KOPT-K1 (cell line): ENCODE measurements around the gene CST2.
A peak's percentile ranks its signal among the peaks of the same experiment; 100 is the strongest.
"Not testable (repeated sequence)": the region's sequence is repeated elsewhere in the genome, so short reads cannot be mapped to it uniquely, and the experiment has no call there.

Experiments used
- H3K27ac ChIP-seq: fragments of 200-600 bp; sonication (generic); 2 replicates; pipeline ENCODE4 v1.5.1; 2016; ENCODE audit warnings: antibody characterized with exemption, mild to moderate bottlenecking, low read depth, low read length; ENCODE audit not compliant: poor library complexity, severe bottlenecking
- H3K36me3 ChIP-seq: fragments of 200-600 bp; sonication (generic); 2 replicates; pipeline ENCODE4 v1.5.1; 2017; ENCODE audit warnings: antibody characterized with exemption, mild to moderate bottlenecking, low read length, moderate library complexity; ENCODE audit not compliant: insufficient read depth
- H3K9me3 ChIP-seq: fragments of 200-600 bp; sonication (generic); 2 replicates; pipeline ENCODE4 v1.5.1; 2017; ENCODE audit warnings: antibody characterized with exemption, low read length, mild to moderate bottlenecking; ENCODE audit not compliant: insufficient read depth, poor library complexity, severe bottlenecking

The CST2 gene

DNA sequence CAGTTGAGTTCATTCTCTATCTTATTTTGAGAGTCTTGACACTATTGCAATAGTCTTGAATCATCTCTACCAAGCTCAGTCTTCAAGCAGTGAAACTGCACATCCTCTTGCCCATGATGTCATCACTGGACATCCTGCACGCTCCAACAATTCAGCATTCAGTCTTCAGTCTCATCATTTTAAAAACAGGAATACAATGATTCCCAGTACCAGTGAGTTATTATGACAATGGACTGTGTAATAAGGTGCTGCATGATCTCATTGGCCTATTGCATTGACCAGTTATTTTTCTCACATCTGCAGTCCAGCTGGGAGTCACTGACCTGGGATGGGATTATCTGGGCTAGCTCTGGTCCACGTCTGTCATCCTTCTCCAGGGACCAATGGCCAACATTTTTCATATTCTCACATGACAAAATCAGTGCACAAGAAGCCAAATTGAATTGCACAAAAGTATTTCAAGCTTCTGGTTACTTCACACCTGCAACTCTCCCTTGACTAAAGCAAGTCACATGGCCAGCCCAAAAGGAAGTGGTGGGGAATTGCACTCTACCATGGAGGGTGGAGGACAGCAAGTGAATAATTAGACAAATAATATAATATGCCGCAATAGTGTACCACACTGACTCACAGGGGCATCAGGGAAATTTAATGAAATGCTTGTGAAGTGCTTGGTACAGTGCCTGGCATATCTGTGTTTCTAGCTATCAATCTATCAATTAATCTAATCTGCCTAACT lies 6.4 kb upstream of the CST2 start:
- no peak overlapping the region for H3K27ac ChIP-seq
- no peaks in the 10 kb centered on the region for H3K36me3 ChIP-seq
- H3K9me3 ChIP-seq = no peaks in the 10 kb centered on the region

- not testable (repeated sequence) for H3K9me3 ChIP-seq, H3K27ac ChIP-seq, H3K36me3 ChIP-seq
Measured at GRCh38 chr20:23831961-23832360, 5.4 kb upstream of the CST2 start.

GRCh38 chr20:23823621-23824324 lies 2.8 kb downstream of the CST2 start:
- no peaks in the 10 kb centered on the region for H3K9me3 ChIP-seq
- H3K27ac ChIP-seq = peak overlapping the region; percentile 41
- no peaks in the 10 kb centered on the region for H3K36me3 ChIP-seq

- no peaks in the 10 kb centered on the region for H3K9me3 ChIP-seq
- peak overlapping the region; percentile 41 for H3K27ac ChIP-seq
- H3K36me3 ChIP-seq = no peaks in the 10 kb centered on the region
Measured at GRCh38 chr20:23823111-23823510, 3.4 kb downstream of the CST2 start.

GRCh38 chr20:23820493-23820892 lies 6.0 kb downstream of the CST2 start:
- Histone ChIP-seq H3K9me3 (no peaks in the 10 kb centered on the region), H3K36me3 (no peaks in the 10 kb centered on the region), H3K27ac (no peak overlapping the region)

DNA sequence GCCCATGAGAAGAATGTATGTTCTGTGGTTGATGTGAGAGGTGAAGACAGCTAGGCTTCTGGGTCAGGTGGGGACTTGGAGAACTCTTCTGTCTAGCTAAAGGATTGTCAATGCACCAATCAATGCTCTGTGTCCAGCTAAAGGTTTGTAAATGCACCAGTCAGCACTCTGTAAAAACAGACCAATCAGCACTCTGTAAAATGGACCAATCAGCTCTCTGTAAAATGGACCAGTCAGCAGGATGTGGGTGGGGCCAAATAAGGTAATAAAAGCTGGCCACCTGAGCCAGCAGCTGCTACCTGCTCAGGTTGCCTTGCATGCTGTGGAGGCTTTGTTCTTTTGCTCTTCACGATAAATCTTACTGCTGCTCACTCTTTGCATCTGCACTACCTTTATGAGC lies 15.0 kb downstream of the CST2 start:
- not testable (repeated sequence) for H3K36me3 ChIP-seq, H3K9me3 ChIP-seq, H3K27ac ChIP-seq

DNA sequence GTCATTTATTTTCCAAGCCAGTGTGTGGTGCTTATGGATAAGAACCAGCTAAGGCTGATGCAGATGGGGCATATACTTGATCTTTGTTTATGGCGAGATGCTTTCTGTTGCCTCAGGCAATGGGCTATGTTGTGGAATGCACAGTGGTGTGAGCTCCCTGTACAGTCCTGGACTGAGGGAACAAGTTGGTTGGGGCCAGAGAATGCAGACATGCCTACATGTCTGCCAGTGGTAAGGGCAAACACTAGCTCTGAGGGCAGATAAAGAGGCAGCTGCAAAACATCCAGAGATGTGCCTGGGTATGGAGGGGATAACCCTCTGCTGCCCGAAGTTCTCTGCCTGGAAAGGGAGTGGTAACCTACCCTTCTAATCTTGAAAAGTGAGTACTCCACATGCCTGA lies 16.2 kb downstream of the CST2 start:
- H3K27ac ChIP-seq, H3K36me3 ChIP-seq: not testable (repeated sequence)

DNA sequence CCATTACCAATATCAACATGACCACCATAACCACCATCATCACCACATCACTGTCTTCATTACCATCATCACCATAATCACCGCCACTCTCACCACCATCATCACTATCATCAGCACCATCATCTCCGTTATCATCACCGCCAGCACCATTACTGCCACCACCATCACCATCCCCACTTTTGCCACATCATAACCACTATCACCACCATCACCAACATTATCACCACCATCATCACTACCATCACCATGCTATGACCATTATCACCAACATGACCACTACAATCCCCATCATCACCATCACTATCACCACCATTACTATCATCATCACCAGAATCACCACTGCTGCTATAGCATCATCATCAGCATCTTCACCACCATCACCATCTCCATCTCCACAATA lies 25.7 kb downstream of the CST2 start:
- Histone ChIP-seq H3K27ac (no peak overlapping the region), H3K9me3 (no peaks in the 10 kb centered on the region), H3K36me3 (no peaks in the 10 kb centered on the region)

More for the DNA sequence above, 16.2 kb downstream of the CST2 start:
- not testable (repeated sequence) for H3K9me3 ChIP-seq

DNA sequence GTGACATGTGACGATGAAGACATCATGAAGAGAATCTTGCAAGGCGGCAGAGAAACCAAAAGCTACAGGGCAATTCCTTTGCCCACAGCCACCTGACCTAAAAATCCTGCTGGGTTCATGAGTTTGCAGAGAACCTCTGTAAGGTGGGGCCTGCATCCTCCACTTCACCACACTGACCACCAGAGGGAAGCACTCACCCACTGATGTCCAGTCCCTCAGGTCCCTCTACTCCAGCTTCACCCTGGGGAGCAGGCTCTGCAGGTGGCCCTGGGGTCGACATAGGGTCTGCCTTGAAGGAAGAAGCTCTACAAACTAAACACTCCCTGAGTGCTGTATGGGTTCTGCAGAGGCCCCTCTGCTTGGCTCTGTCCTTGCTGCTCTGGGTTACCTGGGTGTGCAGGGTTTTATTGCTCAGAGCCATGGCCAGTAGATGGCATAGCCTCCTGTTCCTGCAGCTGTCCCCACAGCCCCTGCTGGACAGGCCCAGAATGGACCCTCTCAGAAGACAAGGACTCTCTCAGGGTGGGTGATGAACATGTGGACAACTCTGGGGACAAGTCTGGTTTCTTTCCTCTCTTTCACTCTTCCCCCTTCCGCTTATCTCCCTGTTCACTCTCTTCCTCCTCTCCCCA lies 27.2 kb downstream of the CST2 start:
- H3K36me3 ChIP-seq, H3K9me3 ChIP-seq, H3K27ac ChIP-seq: not testable (repeated sequence)

DNA sequence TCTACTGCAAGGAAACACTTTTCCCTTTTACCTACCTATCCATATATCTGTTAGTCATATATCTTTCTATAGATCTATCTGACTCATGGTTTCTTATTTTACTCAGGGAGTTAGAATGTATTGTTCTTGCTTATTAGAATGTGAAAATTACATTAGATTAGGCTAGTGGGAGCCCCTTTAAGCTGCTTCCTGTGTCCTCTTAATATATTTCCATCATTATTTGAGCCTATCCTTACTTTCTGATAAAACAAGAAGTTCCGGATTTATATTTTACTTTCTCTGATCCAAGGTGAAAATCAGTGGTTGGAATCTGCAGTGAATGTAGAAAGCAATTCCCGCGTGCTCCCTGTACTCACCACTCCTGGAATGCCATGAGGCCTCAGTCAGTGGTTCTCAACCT lies 31.0 kb downstream of the CST2 start:
- Histone ChIP-seq H3K36me3 (no peaks in the 10 kb centered on the region), H3K27ac (no peak overlapping the region), H3K9me3 (no peaks in the 10 kb centered on the region)

DNA sequence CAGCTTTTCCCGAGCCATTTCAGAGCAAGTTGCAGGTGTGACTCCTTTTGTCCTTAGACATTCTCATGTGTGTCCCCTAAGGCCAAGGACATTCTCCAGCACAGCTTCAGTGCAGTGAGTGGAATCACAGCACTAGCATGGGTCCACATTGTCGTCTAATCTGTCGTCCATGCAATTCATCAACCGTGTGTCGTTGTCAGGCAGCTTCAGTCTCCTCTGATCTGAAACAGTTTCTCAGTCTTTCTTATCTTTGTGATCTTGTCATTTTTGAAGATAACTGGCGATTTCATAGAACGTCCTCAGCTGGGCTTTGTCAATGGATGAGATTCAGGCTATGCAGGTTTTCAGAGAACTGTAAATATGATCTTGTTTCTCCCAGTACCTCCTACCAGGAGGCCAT lies 31.7 kb downstream of the CST2 start:
- no peaks in the 10 kb centered on the region for H3K36me3 ChIP-seq
- no peak overlapping the region for H3K27ac ChIP-seq
- no peaks in the 10 kb centered on the region for H3K9me3 ChIP-seq

GRCh38 chr20:23794065-23794464 lies 32.5 kb downstream of the CST2 start:
- no peaks in the 10 kb centered on the region for H3K9me3 ChIP-seq
- no peak overlapping the region for H3K27ac ChIP-seq

DNA sequence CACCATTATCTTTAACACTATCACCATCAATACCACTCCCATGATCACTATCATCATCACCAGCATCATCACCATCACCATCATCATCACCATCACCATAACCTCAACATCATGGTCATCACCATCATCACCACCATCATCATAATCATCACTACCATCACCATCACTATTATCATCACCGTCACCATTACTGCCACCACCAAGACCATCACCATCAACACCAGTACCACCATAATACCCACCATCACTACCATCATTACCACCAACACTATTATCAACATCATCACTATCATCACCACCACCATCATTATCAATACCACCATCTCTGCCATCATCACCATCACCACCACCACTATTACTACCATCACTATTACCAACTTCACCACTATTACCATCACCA lies 43.1 kb downstream of the CST2 start:
- Histone ChIP-seq H3K9me3 (peaks cover 3% of the 10 kb centered on the region), H3K36me3 (no peaks in the 10 kb centered on the region)

More at GRCh38 chr20:23794065-23794464, 32.5 kb downstream of the CST2 start:
- no peaks in the 10 kb centered on the region for H3K36me3 ChIP-seq

DNA sequence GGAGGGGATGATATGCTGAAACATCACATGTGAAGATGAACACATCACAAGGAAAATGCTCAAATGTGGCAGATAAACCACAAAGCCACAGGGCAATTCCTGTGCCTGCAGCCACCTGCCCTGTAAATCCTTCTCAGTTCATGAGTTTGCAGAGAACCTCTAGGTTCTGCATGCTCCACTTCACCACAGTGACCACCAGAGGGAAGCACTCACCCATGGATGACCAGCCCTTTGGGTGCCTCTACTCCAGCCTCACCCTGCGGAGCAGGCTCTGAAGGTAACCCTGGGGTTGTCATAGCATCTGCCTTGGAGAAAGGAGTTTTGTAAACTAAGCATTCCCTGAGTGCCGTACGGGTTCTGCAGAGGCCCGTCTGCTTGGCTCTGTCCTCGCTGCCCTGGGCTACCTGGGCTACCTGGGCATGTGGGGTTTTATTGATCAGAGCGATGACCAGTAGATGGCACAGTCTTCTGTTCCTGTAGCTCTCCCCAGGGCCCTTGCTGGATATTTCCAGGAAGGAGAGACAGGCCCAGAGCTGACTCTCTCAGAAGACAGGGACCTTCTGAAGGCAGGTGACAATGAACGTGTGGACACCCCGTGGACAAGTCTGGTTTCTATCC lies 44.1 kb downstream of the CST2 start:
- H3K27ac ChIP-seq = no peak overlapping the region
- H3K36me3 ChIP-seq = no peaks in the 10 kb centered on the region
- H3K9me3 ChIP-seq = peaks cover under 1% of the 10 kb centered on the region

More for the DNA sequence above, 43.1 kb downstream of the CST2 start:
- no peak overlapping the region for H3K27ac ChIP-seq

DNA sequence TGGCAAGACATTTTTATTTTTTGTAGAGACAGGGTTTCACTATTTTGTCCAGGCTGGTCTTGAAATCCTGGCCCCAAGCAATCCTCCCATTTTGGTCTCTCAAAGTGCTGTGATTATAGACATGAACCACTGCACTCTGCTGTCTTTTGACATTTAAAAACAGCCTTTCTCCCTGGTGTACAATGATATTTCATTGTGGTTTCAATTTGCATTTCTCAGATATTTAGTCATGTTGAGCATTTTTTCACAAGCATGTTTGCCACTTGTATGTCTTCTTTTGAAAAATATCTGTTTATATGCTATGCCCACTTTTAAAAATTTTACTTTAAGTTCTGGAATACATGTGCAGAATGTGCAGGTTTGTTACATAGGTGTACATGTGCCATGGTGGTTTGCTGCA lies 47.9 kb downstream of the CST2 start:
- not testable (repeated sequence) for H3K36me3 ChIP-seq, H3K9me3 ChIP-seq, H3K27ac ChIP-seq
